Mesodermal cell (in vitro differentiated cells): ENCODE measurements around the gene PDXK.

Experiments used
- H3K27ac ChIP-seq: 2 replicates; pipeline ENCODE4 v1.7.0; 2013; ENCODE audit warnings: mild to moderate bottlenecking, low read depth, low read length, moderate library complexity; ENCODE audit not compliant: severe bottlenecking
- H3K36me3 ChIP-seq: 2 replicates; pipeline ENCODE4 v1.7.1; 2013; ENCODE audit warnings: mild to moderate bottlenecking, low read length, moderate library complexity; ENCODE audit not compliant: control insufficient read depth, insufficient read depth
- H3K4me1 ChIP-seq: one replicate; pipeline ENCODE4 v1.7.1; 2013; ENCODE audit warnings: mild to moderate bottlenecking, low read length; ENCODE audit not compliant: insufficient read depth, control insufficient read depth, poor library complexity, severe bottlenecking
- H3K4me3 ChIP-seq: 2 replicates; pipeline ENCODE4 v1.7.0; 2013; ENCODE audit warnings: low read length, control low read depth, mild to moderate bottlenecking; ENCODE audit not compliant: insufficient read depth, poor library complexity, severe bottlenecking; ENCODE audit errors: extremely low read depth
- H3K9me3 ChIP-seq: 2 replicates; pipeline ENCODE4 v1.7.1; 2013; ENCODE audit warnings: mild to moderate bottlenecking, low read length, moderate library complexity; ENCODE audit not compliant: control insufficient read depth
- WGBS, 2 experiments: methylation state at CpG; one replicate each; pipeline ENCODE4 v1.1.5; 2013; ENCODE audit warnings: missing lambda C conversion rate in 2 of 2; ENCODE audit not compliant: insufficient coverage in 2 of 2; 5-methylcytosine and 5-hydroxymethylcytosine counted together

Gene PDXK

GRCh38 chr21:43810505-43811261 lies 91.8 kb downstream of the PDXK start:
- WGBS, 2 experiments: 24 to 25% methylated on average over 15 to 18 of the region's 23 CpGs
- no peak overlapping the region for H3K27ac ChIP-seq
- H3K4me3 ChIP-seq: no peak overlapping the region
- peaks cover 9% of the 10 kb centered on the region for H3K36me3 ChIP-seq
- H3K4me1 ChIP-seq: no peaks in the 10 kb centered on the region
- no peaks in the 10 kb centered on the region for H3K9me3 ChIP-seq

- 87 to 90% methylated on average over 22 to 23 of the region's 24 CpGs for WGBS, 2 experiments
- Histone ChIP-seq H3K4me1 (no peaks in the 10 kb centered on the region), H3K9me3 (no peaks in the 10 kb centered on the region), H3K4me3 (no peak overlapping the region), H3K36me3 (peaks cover 3% of the 10 kb centered on the region), H3K27ac (no peak overlapping the region)
Measured at GRCh38 chr21:43811262-43812105, 92.6 kb downstream of the PDXK start.
